Measurements from ENCODE around the gene TKTL1. TPM values are rescaled to one million over a fixed set of nuclear protein-coding genes. Genes with fewer than 3 reads are reported as not detected.
"Not testable (repeated sequence)": the region's sequence is repeated elsewhere in the genome, so short reads cannot be mapped to it uniquely, and the experiment has no call there.

Gene TKTL1
- under 1 TPM in 8 of 10 donors, not detected in 2; 0.08 to 0.72 (median 0.27) TPM for polyA plus RNA-seq (ENCODE audit: insufficient read length in 10 of 10)
- long read RNA-seq, donor 1: 0 reads
- long read RNA-seq, donor 2: 0 reads
- long read RNA-seq, donor 3: 0 reads
- long read RNA-seq, donor 4: 0 reads
- long read RNA-seq, donor 5: 0 reads
- long read RNA-seq, donor 6: 0 reads
- long read RNA-seq, donor 7: 0 reads
- long read RNA-seq, donor 8: 0 reads
- long read RNA-seq, donor 9: 0 reads

GRCh38 chrX:154295664-154296310 is at the start of gene TKTL1:
Gene TKTL1 (plus strand): TSS chrX:154295795. CDS start chrX:154295860, 65 bp downstream.
- DNase-seq: no peak

GRCh38 chrX:154247377-154248045 is 48.1 kb upstream of the TKTL1 start:
- not testable (repeated sequence) for DNase-seq

- not testable (repeated sequence) for DNase-seq
These were observed 47.5 kb upstream of the TKTL1 start for GRCh38 chrX:154248076-154248475.

- not testable (repeated sequence) for DNase-seq
These were observed 38.3 kb upstream of the TKTL1 start, which contains the start of gene OPN1MW3 for GRCh38 chrX:154257282-154257681. Gene OPN1MW3 (plus strand): TSS chrX:154257582. CDS start chrX:154257620, 38 bp downstream.

- not testable (repeated sequence) for DNase-seq
These were observed 36.9 kb upstream of the TKTL1 start for GRCh38 chrX:154258711-154259110.

GRCh38 chrX:154263072-154263471 is 32.5 kb upstream of the TKTL1 start:
- not testable (repeated sequence) for DNase-seq

- not testable (repeated sequence) for DNase-seq
These were observed 26.4 kb upstream of the TKTL1 start for GRCh38 chrX:154269245-154269644.

- not testable (repeated sequence) for DNase-seq
These were observed 10.9 kb upstream of the TKTL1 start for GRCh38 chrX:154284489-154285338.

GRCh38 chrX:154286406-154286805 is 9.2 kb upstream of the TKTL1 start:
- not testable (repeated sequence) for DNase-seq

GRCh38 chrX:154294791-154295574 is 612 bp upstream of the TKTL1 start, which contains the start of gene TEX28:
Gene TEX28 (minus strand): TSS chrX:154295124. CDS start chrX:154292117, 3,007 bp downstream.
- DNase-seq: no peak

GRCh38 chrX:154296731-154297130 is 1.1 kb downstream of the TKTL1 start:
- no peak for DNase-seq

- DNase-seq: no peak
These were observed 2.7 kb downstream of the TKTL1 start for GRCh38 chrX:154298312-154298711.

GRCh38 chrX:154300816-154301215 is 5.2 kb downstream of the TKTL1 start:
- DNase-seq: no peak

- DNase-seq: not testable (repeated sequence)
These were observed 7.4 kb downstream of the TKTL1 start for GRCh38 chrX:154302998-154303397.

- no peak for DNase-seq
These were observed 7.9 kb downstream of the TKTL1 start for GRCh38 chrX:154303476-154303875.

- no peak for DNase-seq
These were observed 9.3 kb downstream of the TKTL1 start for GRCh38 chrX:154304846-154305245.

- no peak for DNase-seq
These were observed 10.1 kb downstream of the TKTL1 start for GRCh38 chrX:154305541-154306205.

- no peak for DNase-seq
These were observed 11.6 kb downstream of the TKTL1 start for GRCh38 chrX:154307202-154307601.

- peak; percentile 24 to 52 (median 24) for DNase-seq
These were observed 12.7 kb downstream of the TKTL1 start for GRCh38 chrX:154308108-154308946.

Data from muscle of back (tissue), 13 donors.